ENCODE measurements around the gene USP48. TPM values are rescaled to one million over a fixed set of nuclear protein-coding genes. Genes with fewer than 3 reads are reported as not detected.

USP48 gene
- total and polyA plus RNA-seq, 2 of the 4 experiments (the other 2 are of a cell fraction) = 24.7 to 25.0 TPM

DNA sequence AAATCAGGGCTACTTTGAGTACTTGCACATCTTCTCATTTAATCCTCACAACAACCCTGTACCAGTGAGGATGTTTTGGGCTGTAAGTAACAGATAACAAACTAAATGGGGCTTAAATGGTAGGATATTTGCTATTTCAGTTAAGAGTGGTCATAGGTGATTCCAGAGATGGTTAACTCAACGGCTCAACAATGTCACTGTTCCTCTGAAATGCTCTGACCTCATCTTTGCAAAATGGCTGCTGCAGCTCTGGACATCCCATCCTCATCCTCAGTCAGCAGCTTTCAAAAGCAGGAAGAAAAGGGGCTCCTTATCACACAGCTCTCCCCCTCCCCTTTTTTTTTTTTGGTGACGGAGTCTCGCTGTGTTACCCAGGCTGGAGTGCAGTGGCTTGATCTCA is 30.6 kb upstream of the USP48 start:
- no peak overlapping the region for H3K23ac ChIP-seq (ENCODE audit: low read depth, low read length)
- H4K5ac ChIP-seq (ENCODE audit: low read depth, low read length) = no peak overlapping the region
- H3K4me1 ChIP-seq (ENCODE audit: control insufficient read depth, insufficient read depth, low read length) = peaks cover 6% of the 10 kb centered on the region
- WGBS, 2 experiments (ENCODE audit: extremely low coverage in 2 of 2, insufficient read length in 1 of 2) = no CpG with 5 or more reads among the region's 3 CpGs
- no peaks in the 10 kb centered on the region; a peak in 1 of 4 replicates for H3K79me1 ChIP-seq (ENCODE audit: low read depth in 1 of 2, low read length in 2 of 2)
- H3K18ac ChIP-seq (ENCODE audit: low read depth, low read length) = no peak overlapping the region
- no peak overlapping the region for H2AK9ac ChIP-seq (replicated peaks; ENCODE audit: low read depth, low read length, poor library complexity)
- peaks cover 2% of the 10 kb centered on the region; the same call in 1 of the 2 replicates for H3K9me3 ChIP-seq (ENCODE audit: control insufficient read depth, insufficient read depth, low read length)
- H2BK20ac ChIP-seq (ENCODE audit: low read depth, low read length) = no peak overlapping the region
- no peak overlapping the region for H3K4ac ChIP-seq (ENCODE audit: low read depth, low read length)
- H4K8ac ChIP-seq (ENCODE audit: low read depth in 2 of 2, low read length in 2 of 2) = no peak overlapping the region
- H2AFZ ChIP-seq (replicated peaks; ENCODE audit: low read length, poor library complexity) = no peak overlapping the region
- no peak overlapping the region for H3K4me3 ChIP-seq (ENCODE audit: insufficient read depth, low read depth, low read length)
- peaks cover 11% of the 10 kb centered on the region for H3K27me3 ChIP-seq (ENCODE audit: control insufficient read depth, insufficient read depth, low read length)
- no peak overlapping the region for H3K9ac ChIP-seq (ENCODE audit: low read depth, low read length)
- H2BK5ac ChIP-seq (ENCODE audit: low read depth, low read length, poor library complexity, severe bottlenecking) = no peak overlapping the region
- BruUV-seq (replicated peaks) = no TSS peak
- H3K56ac ChIP-seq (ENCODE audit: extremely low read depth, insufficient read depth, low read length) = no peak overlapping the region
- no peak overlapping the region for H2BK15ac ChIP-seq (ENCODE audit: low read depth, low read length)
- H3K9me1 ChIP-seq (ENCODE audit: insufficient read depth, low read length) = peaks cover 18% of the 10 kb centered on the region
- dilution Hi-C loops (cut with HindIII; ENCODE audit: low sequenced_read_pairs, unreplicated experiment) = no loop called here
- no peak overlapping the region for H4K91ac ChIP-seq (ENCODE audit: insufficient read depth, low read depth, low read length)
- no peak overlapping the region for H3K27ac ChIP-seq (ENCODE audit: insufficient read depth, low read length)
- H4K20me1 ChIP-seq (ENCODE audit: insufficient read depth, low read length) = peaks cover 9% of the 10 kb centered on the region; the same call in 1 of the 2 replicates
- in situ Hi-C loops (cut with MboI; ENCODE audit: low sequenced_read_pairs) = no loop called here
- no peak overlapping the region for H3K14ac ChIP-seq (replicated peaks; ENCODE audit: low read depth, low read length)
- H2BK120ac ChIP-seq (ENCODE audit: low read depth, low read length) = no peak overlapping the region
- ChIA-PET POLR2A (ENCODE audit: unreplicated experiment) (no interaction called here), CTCF (interaction anchor here (0.6 kb wide), 2 partner anchors 152 to 1282 kb away, joined by 3 to 4 read pairs; no protein-coding TSS in a partner anchor)
- intact Hi-C loops (cut with micrococcal nuclease) = no loop called here
- H2AK5ac ChIP-seq (ENCODE audit: low read depth, low read length) = no peak overlapping the region
- DNase-seq = no peak
- no peaks in the 10 kb centered on the region for H3K36me3 ChIP-seq (ENCODE audit: control insufficient read depth, insufficient read depth, low read length)
- TF ChIP-seq SMC3 (IDR thresholded peaks at IDR 0.05; ENCODE audit: low read depth, low read length) (no peak), RFX5 (IDR thresholded peaks at IDR 0.05; ENCODE audit: low read depth, low read length) (no peak), MXI1 (IDR thresholded peaks at IDR 0.05; ENCODE audit: borderline replicate concordance, low read depth, low read length) (no peak), CTCF (conservative IDR thresholded peaks at IDR 0.05; ENCODE audit: low read depth, low read length) (no peak), MAZ (IDR thresholded peaks at IDR 0.05; ENCODE audit: borderline replicate concordance, low read depth, low read length) (no peak), POLR2A (IDR thresholded peaks at IDR 0.05; ENCODE audit: low read depth, low read length) (no peak), RCOR1 (IDR thresholded peaks at IDR 0.05; ENCODE audit: insufficient replicate concordance, low read length) (no peak), NFE2L2 (IDR thresholded peaks at IDR 0.05; ENCODE audit: low read depth, low read length) (no peak), CEBPB (IDR thresholded peaks at IDR 0.05; ENCODE audit: low read depth, low read length) (no peak)
- TF ChIP-seq, protein P1, sequence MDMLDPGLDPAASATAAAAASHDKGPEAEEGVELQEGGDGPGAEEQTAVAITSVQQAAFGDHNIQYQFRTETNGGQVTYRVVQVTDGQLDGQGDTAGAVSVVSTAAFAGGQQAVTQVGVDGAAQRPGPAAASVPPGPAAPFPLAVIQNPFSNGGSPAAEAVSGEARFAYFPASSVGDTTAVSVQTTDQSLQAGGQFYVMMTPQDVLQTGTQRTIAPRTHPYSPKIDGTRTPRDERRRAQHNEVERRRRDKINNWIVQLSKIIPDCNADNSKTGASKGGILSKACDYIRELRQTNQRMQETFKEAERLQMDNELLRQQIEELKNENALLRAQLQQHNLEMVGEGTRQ (IDR thresholded peaks at IDR 0.05; ENCODE audit: low read depth, low read length) = no peak
- ATAC-seq (ENCODE audit: low read depth) = no peak
- no peak overlapping the region for H3K4me2 ChIP-seq (ENCODE audit: low read depth, low read length)

Data from IMR-90 (cell line).